C4-2B (cell line): Measurements from ENCODE around the gene ARMC9.

Experiments
- CTCF ChIP-seq: fragments of 450-650 bp; conservative IDR thresholded peaks from 2 replicates; pipeline ENCODE4 v1.5.1; 2017; ENCODE audit warnings: mild to moderate bottlenecking
- ZFX ChIP-seq: fragments of 450-650 bp; IDR thresholded peaks from 2 replicates; pipeline ENCODE4 v1.6.1; 2017

DNA sequence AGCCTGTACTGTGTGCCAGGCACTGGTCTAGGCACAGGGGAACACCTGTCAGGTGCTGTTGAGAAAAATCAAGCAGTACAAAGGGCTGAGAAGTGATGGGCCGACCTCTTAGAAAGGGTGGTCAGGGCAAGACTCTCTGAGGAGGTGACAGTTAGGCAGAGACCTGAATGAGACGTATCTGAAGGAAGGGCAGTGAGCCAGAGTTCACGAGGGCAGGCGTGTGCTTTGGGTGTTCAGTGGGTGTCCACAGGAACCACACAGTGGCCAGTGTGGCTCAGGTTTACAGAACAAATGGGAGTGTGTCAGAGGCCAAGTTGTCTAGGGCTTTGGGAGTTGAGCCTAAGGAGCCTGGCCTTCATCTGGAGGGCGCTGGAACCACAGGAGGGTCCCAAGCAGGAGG is 6.2 kb downstream of the ARMC9 start:
- TF ChIP-seq CTCF (no peak), ZFX (no peak)
